DOHH2 (cell line): ENCODE data around the gene SERHL2.

ENCODE experiments used
- H3F3A ChIP-seq: fragments of 200-600 bp; sonication (generic), shearing (Covaris generic); 2 replicates; pipeline ENCODE4 v1.6.0; 2016; ENCODE audit warnings: antibody characterized with exemption, mild to moderate bottlenecking; ENCODE audit not compliant: control insufficient read depth, insufficient read depth
- H3K27ac ChIP-seq: fragments of 200-600 bp; sonication (generic); 2 replicates; pipeline ENCODE4 v1.5.1; 2014; ENCODE audit warnings: low read depth, mild to moderate bottlenecking, low read length, moderate library complexity
- H3K27me3 ChIP-seq: fragments of 200-600 bp; sonication (generic); 2 replicates; pipeline ENCODE4 v1.6.1; 2014; ENCODE audit warnings: mild to moderate bottlenecking, low read length, mixed read lengths; ENCODE audit not compliant: control insufficient read depth
- H3K36me3 ChIP-seq: fragments of 200-600 bp; sonication (generic); 2 replicates; pipeline ENCODE4 v1.6.1; 2014; ENCODE audit warnings: mild to moderate bottlenecking, low read length, moderate library complexity, mixed read lengths; ENCODE audit not compliant: control insufficient read depth
- H3K4me1 ChIP-seq: fragments of 200-600 bp; sonication (generic); 2 replicates; pipeline ENCODE4 v1.6.1; 2014; ENCODE audit warnings: mild to moderate bottlenecking, low read length, mixed read lengths; ENCODE audit not compliant: control insufficient read depth
- H3K4me2 ChIP-seq: fragments of 200-600 bp; sonication (generic); 2 replicates; pipeline ENCODE4 v1.6.0; 2014; ENCODE audit warnings: mild to moderate bottlenecking, low read length, moderate library complexity
- H3K4me3 ChIP-seq: fragments of 200-600 bp; sonication (generic); 2 replicates; pipeline ENCODE4 v1.5.1; 2014; ENCODE audit warnings: mild to moderate bottlenecking, low read length, mixed read lengths
- H3K79me2 ChIP-seq: fragments of 200-600 bp; sonication (generic); 2 replicates; pipeline ENCODE4 v1.6.1; 2014; ENCODE audit warnings: mild to moderate bottlenecking, low read length, mixed read lengths; ENCODE audit not compliant: control insufficient read depth
- H3K9me2 ChIP-seq: fragments of 200-600 bp; sonication (generic); replicated peaks from 2 replicates; pipeline ENCODE4 v1.6.1; 2014; ENCODE audit warnings: mild to moderate bottlenecking, low read length, mixed read lengths; ENCODE audit not compliant: control insufficient read depth
- H3K9me3 ChIP-seq: fragments of 200-600 bp; sonication (generic); 2 replicates; pipeline ENCODE4 v1.6.1; 2014; ENCODE audit warnings: antibody characterized with exemption, low read length, mixed read lengths; ENCODE audit not compliant: control insufficient read depth, insufficient read depth
- H4K20me1 ChIP-seq: fragments of 200-600 bp; sonication (generic); 2 replicates; pipeline ENCODE4 v1.6.0; 2014; ENCODE audit warnings: low read depth, mild to moderate bottlenecking, antibody characterized with exemption, low read length, moderate library complexity; ENCODE audit not compliant: control insufficient read depth, insufficient read depth
- EZH2phosphoT487 ChIP-seq: fragments of 200-600 bp; sonication (generic); IDR thresholded peaks from 2 replicates; pipeline ENCODE4 v1.6.1; 2017; ENCODE audit warnings: borderline replicate concordance, mild to moderate bottlenecking, antibody characterized with exemption, low read length, moderate library complexity, mixed read lengths
- TF ChIP-seq, protein P1 (sequence below): fragments of 200-600 bp; sonication (generic); IDR thresholded peaks from one replicate; pipeline ENCODE4 v1.5.1; 2014; ENCODE audit warnings: antibody characterized with exemption, mild to moderate bottlenecking, low read depth, low read length; ENCODE audit not compliant: poor library complexity, severe bottlenecking

Gene SERHL2

DNA sequence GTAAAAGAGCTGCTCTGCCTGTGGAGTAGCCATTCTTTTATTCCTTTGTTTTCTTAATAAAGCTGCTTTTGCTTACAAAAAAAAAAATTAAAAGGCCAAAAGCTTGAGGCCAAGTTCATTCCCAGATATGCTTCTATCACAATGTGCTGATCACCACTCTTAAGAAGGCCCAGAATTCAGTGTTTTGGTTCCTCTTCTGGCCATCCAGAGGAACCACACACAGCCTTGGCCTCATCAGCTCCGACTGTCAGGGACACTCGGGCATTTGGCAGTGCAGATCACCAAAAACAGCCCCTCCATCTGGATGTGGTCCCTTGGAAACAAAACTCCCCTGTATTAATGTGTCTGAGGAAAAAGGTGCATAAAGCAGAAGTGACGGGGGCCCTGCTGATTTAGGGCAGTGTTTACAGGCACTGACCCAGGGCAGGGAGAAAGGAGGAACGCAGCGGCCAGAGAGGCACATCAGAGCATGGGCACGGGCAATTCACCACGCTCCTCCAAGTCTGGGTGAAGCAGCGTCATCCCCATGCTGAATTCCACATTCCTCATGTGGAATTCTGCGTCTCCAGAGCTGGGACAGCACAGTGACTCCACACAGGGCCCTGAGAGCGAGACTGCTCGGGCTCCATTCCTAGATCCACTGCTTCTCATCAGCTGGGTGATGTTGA, 43.2 kb downstream of the SERHL2 start:
- H3K79me2 ChIP-seq = peaks cover 21% of the 10 kb centered on the region
- H3K4me3 ChIP-seq = no peak overlapping the region
- no peaks in the 10 kb centered on the region for H3K27me3 ChIP-seq
- no peaks in the 10 kb centered on the region for H3F3A ChIP-seq
- TF ChIP-seq, protein P1, sequence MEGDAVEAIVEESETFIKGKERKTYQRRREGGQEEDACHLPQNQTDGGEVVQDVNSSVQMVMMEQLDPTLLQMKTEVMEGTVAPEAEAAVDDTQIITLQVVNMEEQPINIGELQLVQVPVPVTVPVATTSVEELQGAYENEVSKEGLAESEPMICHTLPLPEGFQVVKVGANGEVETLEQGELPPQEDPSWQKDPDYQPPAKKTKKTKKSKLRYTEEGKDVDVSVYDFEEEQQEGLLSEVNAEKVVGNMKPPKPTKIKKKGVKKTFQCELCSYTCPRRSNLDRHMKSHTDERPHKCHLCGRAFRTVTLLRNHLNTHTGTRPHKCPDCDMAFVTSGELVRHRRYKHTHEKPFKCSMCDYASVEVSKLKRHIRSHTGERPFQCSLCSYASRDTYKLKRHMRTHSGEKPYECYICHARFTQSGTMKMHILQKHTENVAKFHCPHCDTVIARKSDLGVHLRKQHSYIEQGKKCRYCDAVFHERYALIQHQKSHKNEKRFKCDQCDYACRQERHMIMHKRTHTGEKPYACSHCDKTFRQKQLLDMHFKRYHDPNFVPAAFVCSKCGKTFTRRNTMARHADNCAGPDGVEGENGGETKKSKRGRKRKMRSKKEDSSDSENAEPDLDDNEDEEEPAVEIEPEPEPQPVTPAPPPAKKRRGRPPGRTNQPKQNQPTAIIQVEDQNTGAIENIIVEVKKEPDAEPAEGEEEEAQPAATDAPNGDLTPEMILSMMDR = no peak
- no peak for TF ChIP-seq EZH2phosphoT487
- H4K20me1 ChIP-seq = no peaks in the 10 kb centered on the region
- no peaks in the 10 kb centered on the region for H3K4me1 ChIP-seq
- peaks cover 85% of the 10 kb centered on the region for H3K36me3 ChIP-seq
- H3K4me2 ChIP-seq = no peak overlapping the region
- no peaks in the 10 kb centered on the region for H3K9me2 ChIP-seq
- no peak overlapping the region for H3K27ac ChIP-seq
- no peaks in the 10 kb centered on the region for H3K9me3 ChIP-seq

DNA sequence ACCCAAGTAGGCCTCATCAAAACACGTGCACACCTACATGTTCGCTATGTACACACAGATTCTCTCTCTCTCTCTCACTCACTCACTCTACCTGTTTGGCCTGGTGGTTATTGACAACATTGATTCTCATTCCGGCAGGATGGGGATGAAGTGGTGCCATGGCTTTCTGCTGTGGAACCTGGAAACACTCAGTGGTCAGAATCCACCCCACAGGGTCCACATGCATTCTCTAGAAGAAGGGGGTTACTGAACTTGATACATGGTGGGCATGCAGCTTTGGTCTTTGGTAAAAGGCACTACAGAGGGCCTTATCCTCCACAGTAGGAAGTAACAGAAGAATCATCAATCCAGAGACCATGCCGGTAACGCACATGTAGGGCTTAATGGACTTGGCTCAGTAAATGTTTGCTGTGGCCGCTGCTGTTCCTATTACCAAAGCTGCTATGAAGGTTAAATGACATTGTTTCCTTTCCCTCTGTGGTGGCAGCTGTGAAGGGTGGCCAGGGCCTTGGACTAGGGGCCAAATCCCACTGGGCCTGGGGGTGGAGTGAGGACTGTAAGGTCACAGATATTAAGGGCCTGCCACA, 48.2 kb downstream of the SERHL2 start:
- H3K9me2 ChIP-seq = no peaks in the 10 kb centered on the region
- peaks cover 70% of the 10 kb centered on the region for H3K79me2 ChIP-seq

DNA sequence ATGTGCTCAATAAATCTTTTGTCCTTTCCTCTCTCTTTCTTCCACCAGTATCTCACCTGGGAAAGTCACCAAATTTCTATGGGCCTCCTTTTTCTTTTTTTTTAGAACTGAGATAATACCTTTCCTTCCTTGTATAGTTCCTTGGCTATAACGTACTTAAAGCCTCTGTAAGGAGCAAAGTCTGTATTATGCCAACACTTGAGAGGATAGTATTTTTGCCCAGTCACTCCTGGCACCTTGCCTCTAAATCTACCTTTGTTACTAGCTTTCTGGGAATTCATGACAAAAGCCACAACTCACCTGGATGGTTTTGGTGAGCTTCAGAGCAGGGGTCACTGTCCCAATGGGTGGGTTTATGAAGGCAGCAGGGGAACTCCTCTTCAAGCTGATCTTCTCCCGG, 48.7 kb downstream of the SERHL2 start:
- Histone ChIP-seq H3K79me2 (peaks cover 71% of the 10 kb centered on the region), H3K4me1 (no peaks in the 10 kb centered on the region), H3K27me3 (no peaks in the 10 kb centered on the region), H3K4me2 (no peak overlapping the region), H3K36me3 (peaks cover 74% of the 10 kb centered on the region), H4K20me1 (peaks cover 8% of the 10 kb centered on the region), H3K27ac (no peak overlapping the region), H3K9me3 (no peaks in the 10 kb centered on the region), H3K9me2 (no peaks in the 10 kb centered on the region), H3K4me3 (no peak overlapping the region), H3F3A (no peaks in the 10 kb centered on the region)
- TF ChIP-seq EZH2phosphoT487 = no peak

More for the DNA sequence above, 48.2 kb downstream of the SERHL2 start:
- Histone ChIP-seq H3K27me3 (no peaks in the 10 kb centered on the region), H3K4me2 (no peak overlapping the region), H3K36me3 (peaks cover 79% of the 10 kb centered on the region), H3K4me3 (no peak overlapping the region), H3F3A (no peaks in the 10 kb centered on the region), H3K4me1 (no peaks in the 10 kb centered on the region), H4K20me1 (peaks cover 8% of the 10 kb centered on the region), H3K9me3 (no peaks in the 10 kb centered on the region), H3K27ac (no peak overlapping the region)
- TF ChIP-seq, protein P1 = no peak
- TF ChIP-seq EZH2phosphoT487 = no peak

DNA sequence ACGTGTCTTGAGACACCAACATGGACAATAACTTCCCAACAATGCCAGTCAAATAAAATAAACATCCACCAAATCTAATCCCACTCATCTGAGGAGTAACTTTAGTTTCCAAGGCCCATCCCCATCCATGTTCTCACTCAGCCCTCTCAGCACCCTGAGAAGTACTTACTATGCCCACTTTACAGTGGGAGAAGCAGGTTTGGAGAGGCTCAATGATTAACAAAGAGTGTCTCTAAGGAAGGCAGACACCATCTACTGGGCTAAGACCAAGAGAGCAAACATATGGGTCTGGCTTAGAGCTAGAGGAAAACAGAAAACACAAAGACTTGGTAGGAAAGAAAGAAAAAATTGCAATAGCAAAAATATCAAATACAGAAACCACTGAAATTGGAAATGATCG, 49.7 kb downstream of the SERHL2 start:
- no peaks in the 10 kb centered on the region for H3K4me1 ChIP-seq
- H4K20me1 ChIP-seq = peaks cover 8% of the 10 kb centered on the region
- no peaks in the 10 kb centered on the region for H3K9me2 ChIP-seq
- no peaks in the 10 kb centered on the region for H3F3A ChIP-seq
- no peak overlapping the region for H3K27ac ChIP-seq
- H3K27me3 ChIP-seq = no peaks in the 10 kb centered on the region
- TF ChIP-seq, protein P1 = no peak
- no peak for TF ChIP-seq EZH2phosphoT487
- no peak overlapping the region for H3K4me2 ChIP-seq
- H3K4me3 ChIP-seq = no peak overlapping the region
- H3K9me3 ChIP-seq = no peaks in the 10 kb centered on the region
- H3K79me2 ChIP-seq = peaks cover 80% of the 10 kb centered on the region
- peaks cover 73% of the 10 kb centered on the region for H3K36me3 ChIP-seq
